Fibroblast of skin of right quadriceps (primary cell): ENCODE measurements around the gene NECTIN1.

Experiments used
- DNase-seq: peaks from one replicate; pipeline ENCODE4 v3.0.0-alpha.2; 2013

The NECTIN1 gene

GRCh38 chr11:119637481-119637880 is 91.5 kb downstream of the NECTIN1 start:
- DNase-seq, result no peak

- no peak for DNase-seq
Measured at GRCh38 chr11:119635776-119636175, 93.2 kb downstream of the NECTIN1 start.

- no peak for DNase-seq
Measured at GRCh38 chr11:119635041-119635740, 93.8 kb downstream of the NECTIN1 start.

GRCh38 chr11:119634301-119634700 is 94.7 kb downstream of the NECTIN1 start:
- DNase-seq, result no peak

GRCh38 chr11:119629834-119630624 is 99.0 kb downstream of the NECTIN1 start:
- no peak for DNase-seq

- DNase-seq, result no peak
Measured at GRCh38 chr11:119629085-119629484, 99.9 kb downstream of the NECTIN1 start.

GRCh38 chr11:119627286-119627685 is 101.7 kb downstream of the NECTIN1 start:
- DNase-seq, result no peak

- no peak for DNase-seq
Measured at GRCh38 chr11:119626871-119627270, 102.1 kb downstream of the NECTIN1 start.

- DNase-seq, result no peak
Measured at GRCh38 chr11:119626197-119626841, 102.7 kb downstream of the NECTIN1 start.

GRCh38 chr11:119625206-119625978 is 103.6 kb downstream of the NECTIN1 start:
- DNase-seq, result peak; percentile 20

GRCh38 chr11:119624629-119625028 is 104.4 kb downstream of the NECTIN1 start:
- DNase-seq, result no peak

GRCh38 chr11:119624102-119624615 is 104.8 kb downstream of the NECTIN1 start:
- no peak for DNase-seq

GRCh38 chr11:119623682-119624081 is 105.3 kb downstream of the NECTIN1 start:
- no peak for DNase-seq

GRCh38 chr11:119622454-119623143 is 106.4 kb downstream of the NECTIN1 start:
- DNase-seq, result no peak

GRCh38 chr11:119619665-119620064 is 109.3 kb downstream of the NECTIN1 start:
- DNase-seq, result no peak

- no peak for DNase-seq
Measured at GRCh38 chr11:119618208-119618909, 110.6 kb downstream of the NECTIN1 start.

- no peak for DNase-seq
Measured at GRCh38 chr11:119617340-119617713, 111.7 kb downstream of the NECTIN1 start.

GRCh38 chr11:119616586-119617339 is 112.2 kb downstream of the NECTIN1 start:
- no peak for DNase-seq

- DNase-seq, result no peak
Measured at GRCh38 chr11:119615882-119616196, 113.2 kb downstream of the NECTIN1 start.

GRCh38 chr11:119615003-119615881 is 113.8 kb downstream of the NECTIN1 start:
- peak; percentile 67 for DNase-seq
